ENCODE measurements around the gene ANKLE1. TPM values are rescaled to one million over a fixed set of nuclear protein-coding genes. Genes with fewer than 3 reads are reported as not detected.

Gene ANKLE1
- total RNA-seq, 2 donors from 2014 or later, result 0.51 TPM; not detected in 1

GRCh38 chr19:17256130-17256529 lies 25.6 kb upstream of the ANKLE1 start:
- no peak for DNase-seq (ENCODE audit: low spot score)
- Histone ChIP-seq H3K4me1 (no peaks in the 10 kb centered on the region), H3K4me3 (no peak overlapping the region), H3K9me3 (peaks cover 0 to 7% of the 10 kb centered on the region in 2 donors), H3K27me3 (no peaks in the 10 kb centered on the region), H3K27ac (no peak overlapping the region), H3K36me3 (no peaks in the 10 kb centered on the region)
- TF ChIP-seq CTCF (IDR thresholded peaks at IDR 0.05), result no peak

- H3K36me3 ChIP-seq, result no peaks in the 10 kb centered on the region
- TF ChIP-seq CTCF (IDR thresholded peaks at IDR 0.05), result no peak
- H3K4me3 ChIP-seq, result no peak overlapping the region
Observed at GRCh38 chr19:17259118-17259780, 22.5 kb upstream of the ANKLE1 start.

GRCh38 chr19:17259934-17260333 lies 21.8 kb upstream of the ANKLE1 start:
- DNase-seq (ENCODE audit: low spot score), result no peak
- no peaks in the 10 kb centered on the region for H3K4me1 ChIP-seq
- no peaks in the 10 kb centered on the region for H3K27me3 ChIP-seq
- H3K4me3 ChIP-seq, result no peak overlapping the region
- H3K27ac ChIP-seq, result no peak overlapping the region
- peaks cover 0 to 7% of the 10 kb centered on the region in 2 donors for H3K9me3 ChIP-seq
- no peak for TF ChIP-seq CTCF (IDR thresholded peaks at IDR 0.05)
- H3K36me3 ChIP-seq, result no peaks in the 10 kb centered on the region

More at GRCh38 chr19:17259118-17259780, 22.5 kb upstream of the ANKLE1 start:
- Histone ChIP-seq H3K27me3 (no peaks in the 10 kb centered on the region), H3K9me3 (peaks cover 0 to 7% of the 10 kb centered on the region in 2 donors), H3K4me1 (no peaks in the 10 kb centered on the region), H3K27ac (no peak overlapping the region)
- DNase-seq (ENCODE audit: low spot score), result no peak

- no peak overlapping the region for H3K4me3 ChIP-seq
- peak; percentile 82 for DNase-seq (ENCODE audit: low spot score)
- no peaks in the 10 kb centered on the region for H3K27me3 ChIP-seq
- TF ChIP-seq CTCF (IDR thresholded peaks at IDR 0.05), result peak; percentile 76 to 85
- H3K9me3 ChIP-seq, result peaks cover 0 to 7% of the 10 kb centered on the region in 2 donors
- H3K27ac ChIP-seq, result no peak overlapping the region
- H3K36me3 ChIP-seq, result no peaks in the 10 kb centered on the region
- H3K4me1 ChIP-seq, result no peaks in the 10 kb centered on the region
Observed at GRCh38 chr19:17260842-17261325, 20.8 kb upstream of the ANKLE1 start.

GRCh38 chr19:17262557-17262956 lies 19.1 kb upstream of the ANKLE1 start:
- Histone ChIP-seq H3K27ac (no peak overlapping the region), H3K36me3 (no peaks in the 10 kb centered on the region), H3K27me3 (no peaks in the 10 kb centered on the region), H3K4me1 (peaks cover 0 to under 1% of the 10 kb centered on the region in 2 donors), H3K4me3 (peak overlapping the region in 1 of 2 donors; percentile 49), H3K9me3 (peaks cover 0 to 7% of the 10 kb centered on the region in 2 donors)
- no peak for DNase-seq (ENCODE audit: low spot score)
- no peak for TF ChIP-seq CTCF (IDR thresholded peaks at IDR 0.05)
